GM15510 (cell line): ENCODE data around the gene KCNQ1.

Experiments used
- POLR2A ChIP-seq: IDR thresholded peaks from 3 replicates; pipeline ENCODE4 v1.6.1; 2011; ENCODE audit warnings: borderline replicate concordance; ENCODE audit not compliant: insufficient read length; ENCODE audit errors: extremely low read depth

KCNQ1 gene

DNA sequence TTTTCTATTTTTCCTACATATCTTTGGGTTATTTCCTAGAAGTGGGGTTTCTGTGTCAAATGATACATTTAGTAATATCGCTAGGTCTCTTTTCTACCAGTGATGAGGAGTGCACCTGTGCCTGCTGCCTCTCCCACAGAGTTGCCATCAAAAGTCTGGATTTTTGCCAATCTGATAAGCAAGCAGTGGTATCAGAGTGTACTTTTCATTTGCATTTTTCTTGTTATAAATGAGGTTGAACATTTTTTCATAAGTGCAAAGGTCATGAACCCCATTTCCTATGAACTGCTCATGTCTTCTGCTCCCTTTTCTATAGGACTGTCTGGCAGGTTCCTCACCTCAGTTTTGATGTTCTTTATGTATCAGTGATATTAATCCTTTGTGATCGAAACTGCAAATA is 2.2 kb upstream of the KCNQ1 start:
- TF ChIP-seq POLR2A = no peak

GRCh38 chr11:2443406-2443805 is 1.4 kb upstream of the KCNQ1 start:
- no peak for TF ChIP-seq POLR2A

GRCh38 chr11:2443881-2444820 is 657 bp upstream of the KCNQ1 start, which contains the start of gene TRPM5:
TRPM5 (minus strand) TSS chr11:2444514; CDS start chr11:2423036, 21,478 bp downstream.
- TF ChIP-seq POLR2A = no peak

DNA sequence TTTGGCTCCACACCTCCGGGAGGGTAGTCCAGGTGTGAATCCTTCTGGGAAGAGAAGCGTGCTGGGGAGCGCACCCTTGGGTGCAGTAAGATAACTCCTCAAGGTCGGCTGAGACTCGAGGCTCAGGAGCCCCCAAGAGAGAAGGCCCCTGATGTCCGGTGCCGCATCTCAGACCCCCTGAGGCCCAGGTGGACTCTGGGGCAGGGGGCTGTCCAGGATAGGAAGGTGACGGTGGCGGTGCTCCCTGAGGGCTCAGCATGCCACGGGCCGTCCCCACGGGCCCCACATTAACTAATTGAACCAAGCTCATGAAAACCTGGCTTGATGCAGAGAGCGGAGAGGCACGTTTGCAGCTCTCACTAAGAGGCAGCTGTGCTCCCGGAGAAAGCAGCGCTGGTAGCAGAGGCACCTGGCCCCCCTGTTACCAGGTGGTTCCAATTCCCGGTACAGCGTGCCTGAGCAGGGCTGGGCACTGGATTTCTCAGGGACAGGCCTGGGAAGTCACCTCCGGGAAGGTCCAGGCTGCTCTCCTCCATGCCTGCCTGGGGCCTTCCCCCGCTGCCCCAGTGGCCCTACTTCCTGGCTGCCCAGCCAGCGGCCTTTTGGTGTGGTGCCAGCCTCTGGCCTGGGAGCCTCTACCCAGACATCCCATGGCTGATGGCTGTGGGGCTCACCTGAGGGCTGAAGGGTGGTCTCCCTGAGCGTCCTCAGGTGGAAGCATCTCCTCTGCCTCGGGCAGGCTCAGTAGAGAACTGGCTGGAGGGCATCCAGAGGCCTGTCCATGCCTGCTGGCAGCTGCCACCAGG is 1.1 kb downstream of the KCNQ1 start:
- no peak for TF ChIP-seq POLR2A

DNA sequence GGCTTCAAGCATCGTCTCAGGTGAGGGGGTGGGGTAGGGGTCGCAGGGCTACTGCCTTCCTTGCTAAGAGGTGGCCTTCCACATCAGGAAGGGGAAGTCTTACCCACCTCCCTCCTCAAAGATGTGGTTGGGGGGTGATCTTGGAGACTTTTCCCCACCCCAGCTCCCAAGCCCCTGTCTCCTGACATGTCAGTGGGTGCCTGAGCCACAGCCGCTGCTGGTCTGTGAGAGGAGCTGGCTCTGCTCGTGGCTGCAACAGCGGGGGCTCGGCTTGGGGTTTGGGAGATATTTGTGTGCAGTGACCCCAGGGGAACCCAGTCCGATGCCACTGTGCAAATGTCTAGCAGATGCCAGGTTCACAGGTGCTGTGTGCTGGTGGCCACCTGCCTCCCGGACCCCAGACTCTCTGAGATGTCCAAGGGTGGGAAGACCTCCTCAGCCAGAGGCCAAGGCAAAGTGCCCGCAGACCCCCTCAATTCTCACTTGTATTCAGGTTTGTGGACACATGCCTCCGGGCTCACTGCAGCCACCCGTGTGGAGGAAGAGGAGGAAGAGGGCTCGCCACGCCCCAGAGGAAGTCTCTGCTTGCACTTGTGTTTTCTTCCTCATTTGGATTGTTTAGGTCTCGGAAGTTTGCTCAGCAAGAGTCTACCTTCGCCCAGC is 1.9 kb downstream of the KCNQ1 start:
- no peak for TF ChIP-seq POLR2A

- no peak for TF ChIP-seq POLR2A
Observed at GRCh38 chr11:2447253-2447950, 2.6 kb downstream of the KCNQ1 start.

DNA sequence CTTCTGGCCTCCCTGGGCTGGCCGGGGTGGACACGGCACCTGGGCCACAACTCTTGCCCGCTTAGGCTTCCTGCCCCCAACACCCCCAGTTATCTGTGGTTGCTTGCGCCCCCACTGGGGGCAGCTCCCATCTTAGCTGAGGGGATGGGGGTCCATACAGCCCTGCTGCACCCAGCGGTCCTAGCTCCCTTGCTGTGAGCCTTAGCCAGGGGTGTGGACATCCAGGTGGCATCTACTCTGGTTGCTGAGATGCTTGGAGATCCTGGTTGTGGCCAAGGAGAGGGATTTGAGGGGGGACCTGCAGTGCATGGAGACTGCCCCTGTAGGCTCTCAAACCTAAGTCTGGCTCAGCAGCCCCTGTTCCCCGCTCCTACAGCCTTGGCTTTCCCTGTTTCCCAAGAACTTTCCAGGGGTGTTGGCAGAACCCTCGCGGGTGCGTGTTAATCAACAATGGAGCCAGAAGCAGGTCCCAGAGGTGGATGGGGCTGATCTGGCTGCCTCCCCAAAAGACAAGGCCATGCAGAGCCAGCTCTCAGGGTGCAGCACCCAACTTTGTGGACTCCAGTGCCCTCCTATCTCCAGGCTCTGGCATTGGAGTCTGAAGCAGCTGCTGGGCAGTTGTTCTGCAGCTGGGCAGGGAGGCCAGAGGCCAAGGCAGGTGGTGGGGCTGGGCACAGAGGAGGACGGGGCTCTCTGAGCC is 3.3 kb downstream of the KCNQ1 start:
- TF ChIP-seq POLR2A = no peak

- TF ChIP-seq POLR2A = no peak
Observed at GRCh38 chr11:2448661-2449547, 4.1 kb downstream of the KCNQ1 start.

GRCh38 chr11:2449548-2450320 is 4.9 kb downstream of the KCNQ1 start:
- no peak for TF ChIP-seq POLR2A

DNA sequence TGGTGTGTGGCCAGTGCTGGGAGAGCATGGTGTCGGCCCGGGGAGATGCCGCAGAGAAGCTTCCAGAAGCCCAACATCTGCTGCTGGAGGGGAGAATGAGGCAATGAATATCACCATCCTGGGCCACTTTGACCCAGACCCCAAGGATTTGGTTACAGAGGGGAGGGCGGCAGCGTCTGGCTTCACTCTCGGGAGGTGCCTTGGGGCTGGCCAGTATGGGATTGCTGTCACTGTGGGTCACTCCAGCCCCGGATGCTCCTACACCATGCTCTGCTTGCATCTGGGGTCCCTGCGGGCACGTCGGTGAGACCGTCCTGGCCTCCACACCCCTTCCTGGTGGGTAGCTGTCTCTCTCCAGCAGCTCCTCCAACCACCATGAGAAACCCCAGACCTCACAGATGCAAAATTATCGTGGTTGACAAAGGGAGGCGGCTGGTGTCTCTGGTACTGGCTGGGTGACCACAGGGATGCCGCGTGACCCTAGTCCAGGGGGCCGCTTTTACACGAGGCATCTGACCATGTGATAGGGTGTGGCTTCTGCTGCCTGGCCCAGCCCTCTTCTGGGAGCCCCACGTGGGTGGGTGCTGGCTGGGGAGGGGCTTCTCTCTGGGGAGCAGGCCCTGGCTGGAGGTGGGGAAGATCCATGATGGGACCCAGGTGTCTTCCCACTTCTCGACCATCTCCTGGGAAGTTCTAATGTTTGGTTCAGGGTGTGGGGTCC is 5.7 kb downstream of the KCNQ1 start:
- no peak for TF ChIP-seq POLR2A

DNA sequence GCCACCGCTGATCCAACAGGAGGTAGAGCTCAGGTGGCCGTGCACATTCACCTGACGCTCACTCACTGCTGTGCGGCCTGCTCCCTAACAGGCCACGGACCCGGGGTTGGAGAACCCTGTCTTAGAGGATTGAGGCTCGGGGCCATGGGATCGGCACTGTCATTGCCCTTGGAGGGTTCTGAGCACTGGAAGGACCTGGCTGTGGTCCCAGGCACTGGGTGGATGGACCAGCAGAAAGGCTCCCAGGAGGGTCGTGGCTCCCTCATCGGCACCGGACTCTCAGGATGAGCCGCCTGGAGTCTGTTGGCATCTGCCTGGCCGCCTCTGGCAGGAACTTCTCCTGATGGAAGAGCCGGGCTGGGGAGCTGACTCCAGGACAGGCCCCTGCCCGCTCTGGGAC is 6.5 kb downstream of the KCNQ1 start:
- TF ChIP-seq POLR2A = no peak
